ENCODE data around the gene LRRFIP1. TPM values are rescaled to one million over a fixed set of nuclear protein-coding genes. Genes with fewer than 3 reads are reported as not detected.

LRRFIP1 gene
- total and polyA plus RNA-seq, 2 of the 13 experiments (the other 11 are each of a cell fraction or from before 2014, with no cell fraction given): 15.9 to 40.5 TPM

DNA sequence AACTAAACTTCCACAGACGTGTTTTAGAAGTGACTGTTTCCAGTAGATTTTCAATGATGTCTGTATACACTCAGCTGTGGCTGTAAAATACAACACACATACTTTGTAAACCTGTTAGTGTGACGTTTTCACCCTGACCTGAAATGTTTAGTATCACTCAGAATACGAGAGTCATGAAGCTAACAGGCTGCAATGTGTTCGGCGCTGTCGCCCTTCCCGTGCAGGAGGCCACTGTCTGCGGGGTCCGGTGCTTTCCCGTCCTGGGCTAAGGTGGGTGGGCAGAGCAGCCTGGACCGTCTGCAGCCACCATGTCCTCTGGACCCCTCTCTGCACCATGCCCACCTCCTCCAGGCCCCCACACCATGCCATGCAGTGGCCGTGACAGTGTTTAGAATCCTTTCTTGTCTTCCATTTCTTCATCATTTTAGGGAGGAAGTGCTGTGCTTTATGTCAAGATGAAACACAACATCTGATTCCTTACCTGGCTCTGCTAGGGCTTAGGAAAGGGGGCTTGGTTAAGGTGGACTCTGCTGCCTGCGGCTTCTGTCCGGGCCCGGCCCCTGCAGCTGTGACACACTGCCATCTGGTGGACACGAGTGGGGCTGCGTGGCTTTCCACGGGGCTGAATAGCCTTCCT is 117.3 kb downstream of the LRRFIP1 start (continued):
- TF ChIP-seq, protein P1, sequence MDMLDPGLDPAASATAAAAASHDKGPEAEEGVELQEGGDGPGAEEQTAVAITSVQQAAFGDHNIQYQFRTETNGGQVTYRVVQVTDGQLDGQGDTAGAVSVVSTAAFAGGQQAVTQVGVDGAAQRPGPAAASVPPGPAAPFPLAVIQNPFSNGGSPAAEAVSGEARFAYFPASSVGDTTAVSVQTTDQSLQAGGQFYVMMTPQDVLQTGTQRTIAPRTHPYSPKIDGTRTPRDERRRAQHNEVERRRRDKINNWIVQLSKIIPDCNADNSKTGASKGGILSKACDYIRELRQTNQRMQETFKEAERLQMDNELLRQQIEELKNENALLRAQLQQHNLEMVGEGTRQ (IDR thresholded peaks at IDR 0.05; ENCODE audit: low read depth, low read length): no peak
- TF ChIP-seq, protein P1 (CRISPR knock-in tag; IDR thresholded peaks at IDR 0.05; ENCODE audit: borderline replicate concordance): no peak
- TF ChIP-seq NONO (IDR thresholded peaks at IDR 0.05) (no peak), NONO (CRISPR knock-in tag; conservative IDR thresholded peaks at IDR 0.05) (no peak), TP53 (CRISPR knock-in tag; conservative IDR thresholded peaks at IDR 0.05) (no peak), ETV5 (CRISPR knock-in tag; IDR thresholded peaks at IDR 0.05; ENCODE audit: borderline replicate concordance) (peak; percentile 76; the same call in 1 of the 2 replicates), HIVEP1 (CRISPR knock-in tag; IDR thresholded peaks at IDR 0.05) (peak; percentile 81), ZNF678 (CRISPR knock-in tag; IDR thresholded peaks at IDR 0.05) (no peak), HMG20A (CRISPR knock-in tag; IDR thresholded peaks at IDR 0.05; ENCODE audit: borderline replicate concordance) (no peak), YEATS4 (CRISPR knock-in tag; IDR thresholded peaks at IDR 0.05; ENCODE audit: borderline replicate concordance) (no peak; the same call in 1 of the 2 replicates), CBX1 (IDR thresholded peaks at IDR 0.05; ENCODE audit: low read depth) (peak; percentile 23), TCF12 (IDR thresholded peaks at IDR 0.05) (no peak), TCF12 (CRISPR knock-in tag; IDR thresholded peaks at IDR 0.05) (no peak), KLF15 (CRISPR knock-in tag; IDR thresholded peaks at IDR 0.05; ENCODE audit: borderline replicate concordance) (no peak), GTF2F1 (IDR thresholded peaks at IDR 0.05; ENCODE audit: low read length) (no peak), ZNF891 (CRISPR knock-in tag; IDR thresholded peaks at IDR 0.05) (peak; percentile 92; the same call in 1 of the 2 replicates), ZBTB1 (CRISPR knock-in tag; IDR thresholded peaks at IDR 0.05; ENCODE audit: borderline replicate concordance) (no peak)
- TF ChIP-seq, protein P2, sequence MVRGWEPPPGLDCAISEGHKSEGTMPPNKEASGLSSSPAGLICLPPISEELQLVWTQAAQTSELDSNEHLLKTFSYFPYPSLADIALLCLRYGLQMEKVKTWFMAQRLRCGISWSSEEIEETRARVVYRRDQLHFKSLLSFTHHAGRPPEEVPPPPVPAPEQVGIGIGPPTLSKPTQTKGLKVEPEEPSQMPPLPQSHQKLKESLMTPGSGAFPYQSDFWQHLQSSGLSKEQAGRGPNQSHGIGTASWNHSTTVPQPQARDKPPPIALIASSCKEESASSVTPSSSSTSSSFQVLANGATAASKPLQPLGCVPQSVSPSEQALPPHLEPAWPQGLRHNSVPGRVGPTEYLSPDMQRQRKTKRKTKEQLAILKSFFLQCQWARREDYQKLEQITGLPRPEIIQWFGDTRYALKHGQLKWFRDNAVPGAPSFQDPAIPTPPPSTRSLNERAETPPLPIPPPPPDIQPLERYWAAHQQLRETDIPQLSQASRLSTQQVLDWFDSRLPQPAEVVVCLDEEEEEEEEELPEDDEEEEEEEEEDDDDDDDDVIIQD (CRISPR knock-in tag; IDR thresholded peaks at IDR 0.05; ENCODE audit: low read depth): no peak
- TF ChIP-seq, protein P3, sequence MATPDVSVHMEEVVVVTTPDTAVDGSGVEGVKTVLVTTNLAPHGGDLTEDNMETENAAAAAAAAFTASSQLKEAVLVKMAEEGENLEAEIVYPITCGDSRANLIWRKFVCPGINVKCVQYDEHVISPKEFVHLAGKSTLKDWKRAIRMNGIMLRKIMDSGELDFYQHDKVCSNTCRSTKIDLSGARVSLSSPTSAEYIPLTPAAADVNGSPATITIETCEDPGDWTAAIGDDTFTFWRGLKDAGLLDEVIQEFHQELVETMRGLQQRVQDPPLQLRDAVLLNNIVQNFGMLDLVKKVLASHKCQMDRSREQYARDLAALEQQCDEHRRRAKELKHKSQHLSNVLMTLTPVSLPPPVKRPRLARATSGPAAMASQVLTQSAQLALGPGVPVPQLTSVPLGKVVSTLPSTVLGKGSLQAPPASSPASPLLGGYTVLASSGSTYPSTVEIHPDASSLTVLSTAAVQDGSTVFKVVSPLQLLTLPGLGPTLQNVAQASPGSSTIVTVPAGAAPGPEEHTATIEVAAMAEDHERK (CRISPR knock-in tag; IDR thresholded peaks at IDR 0.05; ENCODE audit: low read depth): no peak
- TF ChIP-seq, protein P4, sequence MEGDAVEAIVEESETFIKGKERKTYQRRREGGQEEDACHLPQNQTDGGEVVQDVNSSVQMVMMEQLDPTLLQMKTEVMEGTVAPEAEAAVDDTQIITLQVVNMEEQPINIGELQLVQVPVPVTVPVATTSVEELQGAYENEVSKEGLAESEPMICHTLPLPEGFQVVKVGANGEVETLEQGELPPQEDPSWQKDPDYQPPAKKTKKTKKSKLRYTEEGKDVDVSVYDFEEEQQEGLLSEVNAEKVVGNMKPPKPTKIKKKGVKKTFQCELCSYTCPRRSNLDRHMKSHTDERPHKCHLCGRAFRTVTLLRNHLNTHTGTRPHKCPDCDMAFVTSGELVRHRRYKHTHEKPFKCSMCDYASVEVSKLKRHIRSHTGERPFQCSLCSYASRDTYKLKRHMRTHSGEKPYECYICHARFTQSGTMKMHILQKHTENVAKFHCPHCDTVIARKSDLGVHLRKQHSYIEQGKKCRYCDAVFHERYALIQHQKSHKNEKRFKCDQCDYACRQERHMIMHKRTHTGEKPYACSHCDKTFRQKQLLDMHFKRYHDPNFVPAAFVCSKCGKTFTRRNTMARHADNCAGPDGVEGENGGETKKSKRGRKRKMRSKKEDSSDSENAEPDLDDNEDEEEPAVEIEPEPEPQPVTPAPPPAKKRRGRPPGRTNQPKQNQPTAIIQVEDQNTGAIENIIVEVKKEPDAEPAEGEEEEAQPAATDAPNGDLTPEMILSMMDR (CRISPR knock-in tag; IDR thresholded peaks at IDR 0.05): peak; percentile 99

Measured in HepG2 (cell line).